KBM-7 (cell line): Measurements from ENCODE around the gene TOR4A.
A peak's percentile ranks its signal among the peaks of the same experiment; 100 is the strongest.
"Not testable (repeated sequence)": the region's sequence is repeated elsewhere in the genome, so short reads cannot be mapped to it uniquely, and the experiment has no call there.

Experiments used
- DNase-seq: peaks from one replicate; pipeline ENCODE4 v3.0.0-alpha.2; 2015
- in situ Hi-C: fragments of 300-500 bp; cut with MboI; formaldehyde crosslinking; loops from 2 replicates; pipeline ENCODE4 v1.14.3; 2020; ENCODE audit warnings: low sequenced_read_pairs, low pct_unique_long_range_greater_than_20kb, mixed read lengths

TOR4A gene

DNA sequence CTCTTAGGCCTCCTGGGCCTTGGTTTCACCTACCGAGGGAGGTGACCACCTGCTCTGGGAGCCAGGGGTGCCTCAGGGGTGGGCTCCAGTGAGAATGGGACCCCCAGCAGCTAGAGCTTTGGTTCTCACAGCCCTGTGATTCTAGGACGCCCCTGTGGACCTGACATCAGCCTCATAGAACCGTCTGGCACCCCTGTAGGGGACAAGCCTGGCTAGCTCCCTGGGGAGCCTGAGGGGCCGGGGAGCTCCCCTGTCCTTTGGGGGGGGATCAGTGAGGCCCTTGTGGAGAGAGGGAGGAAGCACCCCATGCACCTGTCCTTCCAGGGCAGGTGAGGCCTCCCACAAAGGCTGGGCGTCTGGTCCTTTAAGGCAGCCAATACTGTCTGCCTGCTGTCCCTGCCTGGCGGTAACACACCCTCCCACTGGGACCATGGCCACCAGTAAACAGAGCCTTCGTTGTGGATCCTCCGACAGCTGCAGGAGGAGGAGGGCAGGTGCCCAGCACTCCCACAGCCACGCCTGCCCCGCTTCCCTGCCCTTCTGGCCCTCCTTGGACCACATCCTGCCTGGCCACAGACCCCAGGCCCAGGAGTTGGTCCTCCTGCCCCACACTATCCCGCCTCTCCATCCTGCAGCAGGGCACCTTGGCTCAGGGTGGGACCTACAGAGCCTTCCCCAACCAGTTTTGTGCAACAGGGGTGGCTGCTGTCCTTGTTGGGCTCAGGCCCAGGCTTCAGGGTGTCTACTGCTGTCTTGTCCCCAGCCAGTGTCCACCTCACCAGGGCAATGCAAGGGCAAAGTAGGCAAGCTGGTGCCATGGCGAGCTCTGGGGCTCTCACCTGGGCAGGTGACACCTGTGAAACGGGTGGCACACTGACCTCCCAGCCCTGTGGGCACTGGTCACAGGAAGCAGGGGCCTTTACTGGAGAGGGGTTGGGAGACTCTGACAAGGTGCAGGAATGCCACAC is 39.5 kb upstream of the TOR4A start:
- in situ Hi-C loops: no loop called here
- DNase-seq: no peak

- DNase-seq, in situ Hi-C loops: not testable (repeated sequence)
Observed at GRCh38 chr9:137239541-137240200, 37.9 kb upstream of the TOR4A start.

GRCh38 chr9:137240318-137240840 is 37.1 kb upstream of the TOR4A start:
- in situ Hi-C loops: no loop called here
- no peak for DNase-seq

- in situ Hi-C loops: no loop called here
- DNase-seq: peak; percentile 100
Observed at GRCh38 chr9:137240841-137241489, 36.6 kb upstream of the TOR4A start, which contains the start of gene TUBB4B. TSS of gene TUBB4B (plus strand) at chr9:137241287. CDS start at chr9:137241361, 74 bp downstream.

DNA sequence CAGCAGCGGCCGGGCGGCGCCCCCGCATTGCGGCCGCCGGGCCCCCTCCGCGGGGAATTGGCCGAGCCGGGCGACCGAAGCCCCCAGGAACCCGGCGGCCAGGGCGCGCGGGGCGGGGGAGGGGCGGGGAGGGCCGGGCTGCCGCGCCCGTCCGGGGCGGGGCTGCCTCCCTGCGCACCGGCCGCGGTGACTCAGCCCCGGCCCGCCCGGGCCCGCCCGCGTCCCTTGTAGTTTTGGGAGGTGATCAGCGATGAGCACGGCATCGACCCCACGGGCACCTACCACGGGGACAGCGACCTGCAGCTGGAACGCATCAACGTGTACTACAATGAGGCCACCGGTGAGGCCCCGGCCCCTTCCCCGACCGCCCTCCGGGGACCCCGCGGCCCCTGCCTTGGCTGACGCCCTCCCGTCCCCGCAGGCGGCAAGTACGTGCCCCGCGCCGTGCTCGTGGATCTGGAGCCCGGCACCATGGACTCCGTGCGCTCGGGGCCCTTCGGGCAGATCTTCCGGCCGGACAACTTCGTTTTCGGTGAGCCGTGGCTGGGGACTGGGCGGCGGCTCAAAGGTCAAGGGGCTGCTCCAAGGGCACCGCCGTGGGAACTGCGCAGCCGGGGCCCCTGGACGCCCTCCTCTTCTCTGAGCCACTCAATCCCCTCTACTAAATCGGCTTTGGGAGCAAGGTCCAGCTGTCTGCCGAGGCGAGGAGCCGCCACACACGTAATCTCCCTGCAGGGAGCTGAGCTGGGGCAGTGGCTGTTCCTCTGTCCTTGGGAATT is 35.8 kb upstream of the TOR4A start:
- no peak for DNase-seq
- in situ Hi-C loops: no loop called here

DNA sequence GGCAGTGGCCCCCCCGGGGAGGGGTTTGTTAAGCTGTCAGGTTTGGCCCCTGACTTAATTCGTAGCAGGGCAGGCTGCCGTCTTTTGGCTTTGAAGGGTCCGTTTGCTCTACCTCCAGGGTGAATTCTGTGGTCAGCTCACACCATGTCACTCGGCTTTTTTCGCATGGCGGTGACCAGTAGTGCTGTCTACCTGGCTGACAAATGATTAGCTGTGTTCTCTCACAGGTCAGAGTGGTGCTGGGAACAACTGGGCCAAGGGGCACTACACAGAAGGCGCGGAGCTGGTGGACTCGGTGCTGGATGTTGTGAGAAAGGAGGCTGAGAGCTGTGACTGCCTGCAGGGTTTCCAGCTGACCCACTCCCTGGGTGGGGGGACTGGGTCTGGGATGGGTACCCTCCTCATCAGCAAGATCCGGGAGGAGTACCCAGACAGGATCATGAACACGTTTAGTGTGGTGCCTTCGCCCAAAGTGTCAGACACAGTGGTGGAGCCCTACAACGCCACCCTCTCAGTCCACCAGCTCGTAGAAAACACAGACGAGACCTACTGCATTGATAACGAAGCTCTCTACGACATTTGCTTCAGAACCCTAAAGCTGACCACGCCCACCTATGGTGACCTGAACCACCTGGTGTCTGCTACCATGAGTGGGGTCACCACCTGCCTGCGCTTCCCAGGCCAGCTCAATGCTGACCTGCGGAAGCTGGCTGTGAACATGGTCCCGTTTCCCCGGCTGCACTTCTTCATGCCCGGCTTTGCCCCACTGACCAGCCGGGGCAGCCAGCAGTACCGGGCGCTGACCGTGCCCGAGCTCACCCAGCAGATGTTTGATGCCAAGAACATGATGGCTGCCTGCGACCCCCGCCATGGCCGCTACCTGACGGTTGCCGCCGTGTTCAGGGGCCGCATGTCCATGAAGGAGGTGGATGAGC is 35.0 kb upstream of the TOR4A start:
- in situ Hi-C loops: no loop called here
- no peak for DNase-seq

DNA sequence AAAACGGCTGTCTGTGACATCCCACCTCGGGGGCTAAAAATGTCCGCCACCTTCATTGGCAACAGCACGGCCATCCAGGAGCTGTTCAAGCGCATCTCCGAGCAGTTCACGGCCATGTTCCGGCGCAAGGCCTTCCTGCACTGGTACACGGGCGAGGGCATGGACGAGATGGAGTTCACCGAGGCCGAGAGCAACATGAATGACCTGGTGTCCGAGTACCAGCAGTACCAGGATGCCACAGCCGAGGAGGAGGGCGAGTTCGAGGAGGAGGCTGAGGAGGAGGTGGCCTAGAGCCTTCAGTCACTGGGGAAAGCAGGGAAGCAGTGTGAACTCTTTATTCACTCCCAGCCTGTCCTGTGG is 34.3 kb upstream of the TOR4A start:
- in situ Hi-C loops, DNase-seq: not testable (repeated sequence)

- peak; percentile 53 for DNase-seq
- in situ Hi-C loops: no loop called here
Observed at GRCh38 chr9:137243626-137244485, 33.7 kb upstream of the TOR4A start.

DNA sequence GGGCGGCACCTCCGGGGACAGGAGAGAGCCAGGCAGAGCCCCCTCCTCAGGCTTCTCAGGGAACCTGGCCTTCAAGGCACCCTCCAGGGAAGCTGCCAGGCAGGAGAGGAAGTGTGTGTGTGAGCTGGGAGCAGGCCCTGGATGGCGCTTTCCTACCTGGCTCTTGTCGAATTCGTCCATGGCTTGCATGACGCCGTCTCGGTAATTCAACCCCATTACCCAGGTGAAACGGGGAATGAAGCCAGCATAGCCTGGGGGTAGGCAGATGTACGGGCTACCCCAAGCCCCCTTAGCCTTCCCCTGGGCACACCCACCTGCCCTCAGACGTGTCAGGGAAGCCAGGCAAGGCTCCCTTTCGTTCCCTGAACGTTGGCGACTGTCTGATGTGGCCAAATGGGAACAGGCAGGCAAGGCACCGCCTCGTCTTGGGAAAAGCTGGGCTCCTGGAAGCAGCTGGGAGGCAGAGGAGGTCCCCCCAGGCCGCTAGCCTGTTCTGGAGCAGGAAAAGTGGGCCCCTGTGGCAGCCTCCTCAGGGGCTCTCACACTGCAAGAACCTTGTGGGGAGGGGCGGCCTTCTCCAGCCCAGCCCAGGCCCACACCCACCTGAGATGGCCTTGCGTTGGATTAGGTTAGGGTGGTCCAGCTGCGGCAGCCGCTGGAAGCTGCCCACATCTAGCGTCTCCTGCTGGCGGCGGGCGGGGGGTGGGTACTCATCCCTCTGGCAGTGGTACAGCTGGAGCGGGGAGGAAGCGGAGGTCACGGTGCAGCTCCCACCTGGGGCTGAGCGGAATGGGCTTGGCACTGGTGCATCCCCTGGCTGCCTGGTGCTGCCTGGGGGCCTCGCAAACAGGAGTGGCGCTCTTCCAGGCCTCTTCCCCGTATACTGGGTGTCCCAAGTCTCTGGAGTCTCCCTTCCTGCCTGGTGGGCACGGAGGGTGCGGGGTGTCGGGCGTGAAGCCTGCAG is 32.8 kb upstream of the TOR4A start:
- DNase-seq: no peak
- in situ Hi-C loops: no loop called here

GRCh38 chr9:137245450-137246421 is 31.8 kb upstream of the TOR4A start:
- no peak for DNase-seq
- in situ Hi-C loops: no loop called here

DNA sequence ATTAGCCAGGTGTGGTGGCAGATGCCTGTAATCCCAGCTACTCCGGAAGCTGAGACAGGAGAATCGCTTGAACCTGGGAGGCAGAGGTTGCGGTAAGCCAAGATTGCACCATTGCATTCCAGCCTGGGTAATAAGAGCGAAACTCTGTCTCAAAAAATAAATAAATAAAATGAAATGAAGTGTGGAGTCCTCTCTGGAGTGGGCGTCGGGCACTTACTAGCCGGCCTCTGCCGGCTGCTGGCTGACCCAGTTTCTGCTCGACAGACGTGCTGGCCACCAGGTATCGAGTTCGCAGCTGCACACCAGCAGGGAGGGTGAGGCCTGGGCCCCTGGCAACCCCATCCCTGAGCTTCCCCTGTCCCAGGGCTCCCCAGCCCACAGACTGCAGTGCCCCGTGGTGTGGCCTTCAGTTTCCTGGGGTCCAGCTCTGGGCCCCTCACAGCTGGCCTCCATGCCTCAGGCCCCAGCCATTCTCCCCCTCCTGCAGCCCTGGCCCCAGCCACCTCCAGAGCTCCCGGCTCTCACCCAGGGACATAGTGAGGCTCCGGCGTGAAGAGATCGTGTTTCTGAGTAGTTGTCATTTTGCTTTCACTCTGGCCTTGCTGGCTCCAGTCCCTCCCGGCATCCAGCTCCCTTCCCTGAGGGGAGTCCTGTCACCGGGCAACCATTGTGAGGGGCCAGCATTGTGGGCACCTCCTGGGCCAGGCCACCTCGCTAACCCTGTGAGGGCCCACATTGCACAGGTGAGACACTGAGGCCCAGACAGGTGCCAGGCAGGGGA is 30.2 kb upstream of the TOR4A start:
- in situ Hi-C loops: no loop called here
- DNase-seq: no peak

GRCh38 chr9:137247916-137248175 is 29.7 kb upstream of the TOR4A start:
- no peak for DNase-seq
- in situ Hi-C loops: no loop called here

DNA sequence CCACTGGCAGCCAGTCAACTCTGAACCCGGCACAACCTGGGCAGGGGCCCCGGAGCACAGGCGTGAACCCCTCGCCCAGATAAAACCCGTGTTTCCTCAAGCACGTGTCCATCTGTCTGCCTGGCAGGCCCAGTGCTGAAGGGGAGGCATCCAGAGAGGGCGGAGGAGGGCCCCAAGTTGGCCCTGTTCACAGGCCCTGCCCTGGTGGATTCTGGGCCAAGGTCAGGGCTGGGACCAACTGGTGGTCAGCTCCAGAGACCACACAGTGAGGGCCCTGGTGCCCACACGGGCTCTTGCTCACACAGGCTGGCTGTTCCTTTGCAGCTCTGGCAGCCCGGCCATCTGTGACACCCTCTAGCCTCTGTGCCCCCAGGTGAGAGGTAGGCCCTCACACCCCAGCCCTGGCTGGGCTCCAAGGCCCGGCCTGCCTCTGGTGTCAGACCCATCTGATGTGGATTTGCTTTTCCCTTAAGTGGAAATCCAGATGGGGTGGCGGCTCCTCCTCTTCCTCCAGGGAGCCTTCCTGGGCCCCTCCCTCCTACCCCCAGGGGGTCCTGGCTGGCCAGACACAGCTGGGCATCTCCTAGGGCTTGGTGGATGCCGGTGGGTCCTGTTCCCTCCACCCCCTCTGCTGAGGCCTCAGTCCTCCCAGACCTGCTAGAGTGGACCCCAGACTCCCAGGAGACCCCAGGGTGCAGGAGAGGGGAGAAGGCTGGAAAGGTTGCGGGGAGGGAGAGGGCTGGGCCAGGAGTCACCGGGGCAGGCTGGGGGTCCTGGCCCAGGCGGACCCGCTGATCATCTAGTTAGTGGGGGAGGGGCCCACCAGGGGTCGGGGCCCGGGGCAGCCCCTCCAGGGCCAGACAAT is 27.0 kb upstream of the TOR4A start:
- no peak for DNase-seq
- in situ Hi-C loops: no loop called here

DNA sequence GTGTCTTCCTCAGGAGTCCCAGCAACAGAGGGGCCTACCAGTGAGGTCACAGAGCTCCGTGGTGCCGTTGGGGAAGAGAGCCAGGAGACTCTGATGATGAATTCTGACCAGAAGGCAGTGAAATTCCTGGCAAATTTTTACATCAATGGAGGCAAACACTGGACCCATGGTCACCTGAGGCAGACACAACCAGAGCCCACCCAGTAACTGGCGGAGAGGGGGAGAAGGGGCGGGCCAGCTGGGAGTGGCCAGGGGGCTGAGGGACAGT is 26.4 kb upstream of the TOR4A start, which contains the start of gene STPG3:
STPG3 (plus strand) TSS at position 93 of the 268 bp plus-strand sequence; CDS start at position 94, 1 bp downstream.
- DNase-seq: no peak
- in situ Hi-C loops: no loop called here
